KG1 (cell line): ENCODE results near the gene RAB11FIP4.

Experiments
- DNase-seq: peaks from one replicate; lab custom pipeline; 2025; lab: John Stamatoyannopoulos, UW

Gene RAB11FIP4

GRCh38 chr17:31568539-31568938 is 177.1 kb downstream of the RAB11FIP4 start:
- no peak for DNase-seq

DNA sequence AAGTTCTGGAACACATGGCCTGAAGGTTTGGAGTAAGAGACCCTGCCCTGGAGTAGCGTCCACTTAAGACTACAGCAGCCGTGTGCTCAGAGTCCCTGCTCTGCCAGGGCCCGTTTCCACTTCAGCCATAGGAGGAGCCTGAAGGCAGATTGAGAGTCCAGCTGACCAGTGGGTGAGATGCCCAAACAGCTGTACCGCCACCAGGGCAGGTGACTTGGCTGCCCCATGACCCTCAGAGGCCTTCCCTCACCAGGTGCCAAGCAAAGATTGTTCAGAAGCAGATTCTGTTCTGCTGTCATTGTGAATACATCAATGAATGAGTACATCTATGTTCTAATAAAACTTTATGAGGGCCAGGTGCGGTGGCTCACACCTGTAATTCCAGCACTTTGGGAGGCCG is 178.8 kb downstream of the RAB11FIP4 start:
- no peak for DNase-seq

GRCh38 chr17:31570951-31571892 is 179.7 kb downstream of the RAB11FIP4 start:
- no peak for DNase-seq

DNA sequence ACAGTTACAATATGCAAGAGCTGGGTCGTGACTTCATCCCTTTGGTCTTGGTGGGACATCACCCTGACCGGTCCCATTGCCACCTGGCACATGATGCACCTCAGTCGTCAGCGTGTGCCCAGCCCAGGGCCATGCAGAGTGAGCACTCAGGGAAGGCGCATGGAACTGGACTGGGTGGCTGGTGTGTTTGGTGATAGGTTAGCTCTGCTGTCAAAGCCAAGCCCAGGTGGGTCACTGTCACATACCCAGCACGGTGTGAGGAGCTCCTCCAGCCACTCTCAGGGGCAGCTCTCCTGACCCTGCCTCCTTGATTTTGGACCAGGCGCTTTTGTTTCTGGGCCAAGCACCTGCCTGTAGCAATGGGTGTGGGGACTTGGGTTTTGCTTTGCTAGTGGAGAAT is 180.9 kb downstream of the RAB11FIP4 start:
- DNase-seq: no peak

GRCh38 chr17:31573047-31573446 is 181.6 kb downstream of the RAB11FIP4 start:
- DNase-seq: no peak

- no peak for DNase-seq
Observed at GRCh38 chr17:31573861-31574260, 182.4 kb downstream of the RAB11FIP4 start.

- no peak for DNase-seq
Observed at GRCh38 chr17:31574458-31574857, 183.0 kb downstream of the RAB11FIP4 start.

- DNase-seq: no peak
Observed at GRCh38 chr17:31575043-31575442, 183.6 kb downstream of the RAB11FIP4 start.

GRCh38 chr17:31579265-31579664 is 187.8 kb downstream of the RAB11FIP4 start:
- no peak for DNase-seq

DNA sequence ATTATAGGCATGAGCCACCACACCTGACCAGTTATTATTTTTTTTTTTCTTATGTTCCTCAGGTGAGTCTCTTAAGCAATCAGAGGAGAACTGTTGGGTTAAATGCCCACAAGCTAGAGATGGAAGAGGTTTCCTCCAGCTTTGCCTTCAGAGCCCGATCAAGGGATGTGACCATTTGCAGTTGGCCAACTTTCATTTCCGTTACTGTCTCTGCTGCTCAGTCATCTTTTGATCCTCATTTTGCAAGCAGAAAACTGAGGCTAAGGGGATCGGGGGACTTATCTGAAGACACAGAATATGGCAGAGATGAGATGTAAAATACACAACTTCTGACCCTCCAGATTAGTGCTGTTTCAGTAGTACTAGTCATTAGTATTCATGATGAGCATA is 188.8 kb downstream of the RAB11FIP4 start:
- DNase-seq: no peak

DNA sequence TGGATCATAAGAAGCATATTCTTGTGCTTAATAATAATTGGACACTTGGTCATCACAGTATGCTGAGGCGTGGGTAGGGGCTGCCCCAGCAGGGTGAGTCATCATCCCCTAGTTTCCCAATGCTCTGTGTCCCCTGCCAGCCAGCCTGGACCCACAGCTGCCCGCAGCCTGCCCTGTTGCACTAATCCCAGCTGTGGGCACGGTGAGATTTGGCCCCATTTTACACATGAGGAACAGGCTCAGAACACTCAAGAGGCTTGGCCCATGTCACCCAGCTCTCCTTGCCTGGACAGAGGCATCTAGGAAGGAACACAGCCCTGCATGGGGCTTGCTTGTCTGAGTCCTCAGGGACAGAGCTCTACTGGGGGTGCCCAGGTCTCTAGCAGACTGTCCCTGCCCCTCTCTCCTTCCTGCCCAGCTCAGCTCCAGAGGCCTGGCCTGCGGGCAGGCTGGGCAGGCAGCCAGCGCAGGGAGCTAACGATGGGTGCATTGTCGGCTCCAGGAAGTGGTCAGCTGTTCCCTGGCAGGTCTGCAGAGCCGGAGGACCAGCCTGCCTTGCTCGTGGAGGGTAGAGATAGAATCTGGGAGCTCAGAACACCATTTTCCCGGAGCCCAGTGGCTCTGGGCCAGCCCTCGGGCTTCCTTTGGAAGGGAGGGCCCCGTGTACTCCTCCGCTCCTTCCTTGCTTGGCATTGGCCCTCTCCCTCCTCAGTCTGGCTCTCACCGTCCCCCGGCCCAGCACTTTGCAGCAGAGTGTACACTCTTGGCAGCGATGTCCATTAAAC is 189.4 kb downstream of the RAB11FIP4 start:
- no peak for DNase-seq

DNA sequence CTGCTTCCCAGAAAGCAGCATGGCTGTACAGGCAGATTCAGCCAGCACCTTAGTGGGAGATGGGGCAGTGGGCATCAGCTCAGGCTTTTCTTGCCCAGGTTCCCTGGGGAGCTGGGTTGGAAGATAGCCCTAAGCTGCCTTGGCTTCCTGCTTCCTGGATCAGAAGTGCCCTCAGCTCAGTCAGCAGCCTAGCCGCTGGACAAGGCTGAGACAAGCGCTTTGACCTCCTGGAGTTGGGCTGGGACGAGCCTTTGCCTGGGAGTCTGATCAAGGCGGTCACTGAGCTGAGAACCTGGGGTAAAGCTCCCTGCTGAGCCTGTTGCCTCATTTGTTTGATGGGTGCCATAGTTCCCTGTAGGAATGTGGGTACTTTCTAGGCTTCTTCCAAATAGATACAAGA is 190.0 kb downstream of the RAB11FIP4 start:
- DNase-seq: no peak

GRCh38 chr17:31582151-31582907 is 190.9 kb downstream of the RAB11FIP4 start:
- no peak for DNase-seq

DNA sequence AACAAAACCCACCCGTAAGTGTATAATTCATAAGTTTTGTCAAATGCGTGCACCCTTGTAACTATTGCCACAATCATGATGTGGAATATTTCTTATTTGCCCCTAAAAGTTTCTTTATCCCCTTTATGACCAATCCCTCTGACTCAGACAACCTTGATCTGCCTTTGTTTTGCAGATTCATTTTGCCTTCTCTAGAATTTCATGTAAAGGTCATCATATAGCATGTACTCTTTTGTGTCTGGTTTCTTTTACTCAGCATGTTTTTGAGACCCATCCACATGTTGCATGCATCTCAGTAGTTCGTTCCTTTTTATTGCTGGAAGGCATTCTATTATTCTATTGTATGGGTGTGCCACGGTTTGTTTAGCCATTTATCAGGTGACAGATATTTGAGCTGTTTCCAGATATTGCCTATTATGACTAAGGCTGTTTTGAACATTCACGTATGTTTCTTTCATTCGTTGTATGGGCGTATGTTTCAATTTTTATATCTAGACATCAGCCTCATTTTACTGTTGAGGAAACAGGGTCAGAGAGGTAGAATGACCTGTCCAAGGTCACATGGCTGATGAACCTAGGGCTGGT is 192.4 kb downstream of the RAB11FIP4 start:
- DNase-seq: no peak

DNA sequence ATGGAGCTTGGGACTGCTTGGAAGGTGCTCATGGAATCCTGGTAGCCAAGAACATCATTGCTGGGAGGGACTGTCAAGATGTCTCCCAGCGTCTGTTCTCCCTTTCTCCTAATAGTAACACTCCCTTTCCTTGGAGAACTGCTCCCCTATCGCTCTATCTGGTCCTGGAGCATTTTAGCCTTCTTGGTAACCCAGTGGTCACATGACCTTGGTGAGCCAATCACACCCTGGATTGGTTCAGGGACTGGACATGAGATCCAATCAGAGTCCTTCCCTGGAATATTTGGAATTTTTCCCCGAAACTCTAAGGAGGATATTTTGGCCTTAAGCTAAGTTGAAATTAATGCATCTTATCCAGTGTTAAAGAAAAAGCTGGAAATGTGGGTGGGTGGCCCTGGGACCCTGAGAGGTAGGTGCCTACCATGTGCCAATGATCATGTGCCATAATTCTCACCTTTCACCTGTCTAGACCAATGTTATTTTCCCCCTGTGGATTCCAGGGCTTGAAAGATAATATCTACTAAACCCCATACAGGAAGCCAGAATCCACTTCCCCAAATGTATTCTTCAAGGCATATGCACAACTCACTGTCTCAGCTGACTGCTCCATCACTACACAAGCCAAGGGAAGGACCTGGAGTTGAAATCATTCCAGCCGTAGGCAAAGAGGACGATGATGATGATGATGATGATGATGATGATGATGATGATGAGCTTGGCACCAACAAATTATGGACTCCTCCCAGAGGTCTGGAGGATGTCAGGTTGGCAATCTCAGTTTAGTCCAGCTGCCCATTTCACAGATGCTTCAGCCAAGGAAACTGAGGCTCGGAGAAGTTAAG is 193.2 kb downstream of the RAB11FIP4 start:
- no peak for DNase-seq

DNA sequence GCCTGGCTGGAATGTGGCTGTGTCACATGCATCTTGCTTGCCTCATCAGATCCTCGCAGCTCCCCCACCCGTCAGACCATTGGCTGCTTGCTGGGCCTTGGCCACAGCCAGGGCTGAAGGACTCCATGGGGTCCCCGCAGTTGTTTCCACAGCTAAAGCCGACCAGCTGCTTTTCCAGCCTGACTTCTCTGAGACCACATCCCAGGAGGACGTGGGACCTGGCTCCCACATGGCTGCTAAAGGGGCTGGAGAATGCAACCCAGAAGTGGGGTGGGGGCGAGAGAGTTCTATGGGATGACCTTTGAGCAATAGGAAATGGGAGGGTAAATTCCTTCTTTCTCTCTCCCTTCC is 193.8 kb downstream of the RAB11FIP4 start:
- DNase-seq: no peak

DNA sequence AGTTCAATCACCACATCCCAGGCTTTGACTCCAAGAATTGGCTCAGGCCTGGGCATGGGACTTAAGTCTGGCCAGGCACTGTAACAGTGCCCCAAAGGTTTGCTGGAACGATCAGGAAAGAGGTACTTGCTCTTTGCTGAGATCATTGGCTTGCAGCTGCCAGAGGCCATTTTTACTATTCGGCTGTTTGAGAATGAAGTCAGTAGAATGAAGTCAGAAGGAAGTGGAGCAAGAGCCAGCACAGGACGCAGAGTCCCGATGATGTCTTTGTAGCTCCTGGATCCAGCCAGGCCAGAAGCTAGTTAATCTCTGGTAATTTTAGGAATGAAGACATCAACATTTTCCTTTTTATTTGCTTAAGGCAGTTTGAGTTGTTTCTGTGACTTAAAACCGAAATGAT is 195.5 kb downstream of the RAB11FIP4 start:
- no peak for DNase-seq

GRCh38 chr17:31587462-31587861 is 196.0 kb downstream of the RAB11FIP4 start:
- no peak for DNase-seq
